Urinary bladder (tissue), 4 donors: Measurements from ENCODE around the gene TRIM31. TPM values are rescaled to one million over a fixed set of nuclear protein-coding genes. Genes with fewer than 3 reads are reported as not detected.

ENCODE experiments used
- DNase-seq: peaks from one replicate; pipeline ENCODE4 v3.0.0-alpha.2; 2015; ENCODE audit errors: extremely low spot score
- H3K27ac ChIP-seq: one replicate; pipeline ENCODE4 v1.5.1; 2013; ENCODE audit warnings: low read depth, mild to moderate bottlenecking, moderate library complexity
- H3K36me3 ChIP-seq: one replicate; pipeline ENCODE4 v1.6.1; 2013; ENCODE audit warnings: mild to moderate bottlenecking, moderate library complexity; ENCODE audit not compliant: insufficient read depth
- H3K4me1 ChIP-seq: one replicate; pipeline ENCODE4 v1.6.1; 2013; ENCODE audit warnings: mild to moderate bottlenecking, moderate library complexity; ENCODE audit not compliant: insufficient read depth
- H3K4me3 ChIP-seq: one replicate; pipeline ENCODE4 v1.5.1; 2013; ENCODE audit warnings: low read depth, low read length
- WGBS: extraction: QIAGEN DNeasy Blood & Tissue Kit; methylation state at CpG from one replicate; pipeline ENCODE4 v1.1.7; 2013; 5-methylcytosine and 5-hydroxymethylcytosine counted together
- polyA plus RNA-seq: library from polyadenylated mRNA; stranded (reverse); fragments of 200-250 nt; gene quantifications from one replicate; pipeline ENCODE4 v1.2.3, GENCODE V29; 2013
- total RNA-seq: library from RNA; depleted of rRNA; stranded (reverse); fragments of >200 nt; gene quantifications from one replicate; pipeline ENCODE4 v1.2.3, GENCODE V29; 2014
- donor health status: healthy with polysubstance abuse.
- donor health status: healthy.

Gene TRIM31
- total and polyA plus RNA-seq, 2 donors, result 1.3 to 9.6 TPM

DNA sequence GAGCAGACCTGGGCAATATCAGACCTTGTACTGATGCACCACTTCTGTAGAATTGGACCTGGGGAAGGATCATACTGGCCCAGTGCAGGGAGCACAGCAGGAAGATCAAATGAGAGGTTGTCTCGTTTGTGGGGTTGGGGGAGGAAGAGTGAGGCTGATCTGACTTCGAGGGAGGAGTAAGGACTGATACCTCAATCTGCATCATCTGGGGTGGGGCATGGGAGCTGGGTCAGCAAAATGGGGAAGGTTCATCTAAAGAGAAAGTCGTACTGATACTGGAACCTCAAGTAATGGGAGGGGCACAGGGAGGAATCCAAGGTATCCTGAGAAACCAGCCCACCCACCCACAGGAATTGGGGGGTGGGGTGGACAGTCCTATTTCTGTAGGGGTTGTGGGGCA lies 41.0 kb downstream of the TRIM31 start:
- H3K4me3 ChIP-seq, result no peak overlapping the region
- H3K4me1 ChIP-seq, result no peaks in the 10 kb centered on the region
- DNase-seq, result no peak
- H3K36me3 ChIP-seq, result no peaks in the 10 kb centered on the region
- 42% methylated on average over 3 of the region's 3 CpGs for WGBS
- no peak overlapping the region for H3K27ac ChIP-seq

DNA sequence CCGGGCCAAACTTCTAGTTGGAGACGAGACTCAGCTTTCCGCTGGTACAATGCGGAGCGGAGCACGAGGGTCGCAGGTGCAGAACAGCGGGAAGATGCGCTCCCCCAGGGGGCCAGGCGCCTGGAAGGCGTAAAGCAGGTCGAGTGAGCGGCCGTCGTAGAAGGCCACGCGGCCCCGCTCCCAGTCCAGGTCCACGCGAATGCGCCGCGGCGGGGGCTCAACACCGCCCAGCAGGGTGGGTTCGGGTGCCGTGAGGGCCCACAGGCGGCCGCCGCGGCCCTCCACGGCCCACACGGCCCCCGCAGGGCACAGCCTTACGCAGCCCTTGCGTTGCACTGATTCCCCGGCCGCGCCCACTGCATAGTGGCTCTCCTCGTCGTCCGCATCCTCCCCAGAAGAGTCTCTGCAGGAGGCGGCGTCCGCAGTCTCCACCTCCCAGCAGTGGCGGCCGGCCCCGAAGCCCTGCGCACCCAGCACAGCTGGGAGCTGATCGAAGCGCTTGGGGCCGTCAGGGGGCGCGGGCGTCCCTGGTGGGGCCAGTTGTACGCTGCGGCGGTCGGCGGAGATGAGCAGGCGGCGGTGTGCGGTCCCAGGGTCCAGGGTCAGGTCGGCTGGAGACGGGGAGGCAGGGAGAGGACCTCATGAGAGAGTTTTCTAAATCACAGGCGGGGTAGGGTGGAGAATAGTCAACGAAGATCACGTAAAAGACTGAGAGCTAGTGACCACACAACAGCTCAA lies 41.6 kb downstream of the TRIM31 start:
- H3K27ac ChIP-seq, result no peak overlapping the region
- H3K4me1 ChIP-seq, result no peaks in the 10 kb centered on the region
- 28% methylated on average over 68 of the region's 68 CpGs for WGBS
- H3K36me3 ChIP-seq, result no peaks in the 10 kb centered on the region
- no peak for DNase-seq
- no peak overlapping the region for H3K4me3 ChIP-seq

DNA sequence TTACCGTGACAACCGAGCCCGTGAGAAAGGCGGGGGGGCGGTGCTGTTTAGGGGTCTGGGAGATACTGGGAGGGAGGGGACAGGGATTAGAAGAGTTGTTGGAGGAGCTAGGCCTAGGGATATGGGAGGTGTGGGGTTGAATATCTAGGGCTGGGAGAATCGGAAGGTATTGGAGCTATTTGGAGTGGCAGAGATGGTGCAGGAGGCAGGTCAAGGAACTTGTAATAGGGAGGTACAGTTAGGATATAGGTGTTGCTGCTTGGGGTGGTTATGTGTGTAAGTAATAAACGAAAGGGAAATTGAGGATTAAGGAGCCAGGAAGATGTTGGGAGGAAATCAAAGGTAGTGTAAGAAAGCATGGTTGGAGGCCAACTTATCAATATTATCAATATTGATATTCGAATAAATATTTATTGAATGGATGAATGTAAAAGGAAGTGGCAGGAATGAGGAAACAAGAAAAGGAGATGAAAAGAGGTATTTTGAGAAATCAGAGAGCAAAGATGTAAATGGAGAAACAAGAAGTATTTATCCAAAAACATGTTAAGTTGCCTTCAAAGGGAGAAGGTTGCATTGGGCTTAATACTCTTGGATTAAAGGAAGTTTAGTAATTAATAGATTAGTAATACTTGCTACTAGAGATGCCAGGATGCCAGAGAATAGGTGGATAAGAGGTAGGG lies 45.3 kb downstream of the TRIM31 start:
- no peaks in the 10 kb centered on the region for H3K36me3 ChIP-seq
- H3K27ac ChIP-seq, result peak overlapping the region; percentile 68
- peak overlapping the region; percentile 50 for H3K4me3 ChIP-seq
- no peaks in the 10 kb centered on the region for H3K4me1 ChIP-seq
- 11% methylated on average over 8 of the region's 8 CpGs for WGBS
- DNase-seq, result no peak

- Histone ChIP-seq H3K4me1 (no peaks in the 10 kb centered on the region), H3K36me3 (no peaks in the 10 kb centered on the region), H3K27ac (peak within 1 kb of the TSS; percentile 87), H3K4me3 (peak within 1 kb of the TSS; percentile 50)
- WGBS, result under 1% methylated on average over 46 of the region's 46 CpGs
- DNase-seq, result peak; percentile 98
These were observed 46.1 kb downstream of the TRIM31 start, which contains the start of gene PPP1R11 for GRCh38 chr6:30066577-30067459. Gene PPP1R11 (plus strand): TSS chr6:30067198. CDS start chr6:30067411, 213 bp downstream.

- Histone ChIP-seq H3K27ac (peak overlapping the region; percentile 6), H3K36me3 (no peaks in the 10 kb centered on the region), H3K4me1 (no peaks in the 10 kb centered on the region), H3K4me3 (peak overlapping the region; percentile 29)
- WGBS, result 13% methylated on average over 4 of the region's 4 CpGs
- DNase-seq, result no peak
These were observed 46.8 kb downstream of the TRIM31 start for GRCh38 chr6:30066082-30066481.

DNA sequence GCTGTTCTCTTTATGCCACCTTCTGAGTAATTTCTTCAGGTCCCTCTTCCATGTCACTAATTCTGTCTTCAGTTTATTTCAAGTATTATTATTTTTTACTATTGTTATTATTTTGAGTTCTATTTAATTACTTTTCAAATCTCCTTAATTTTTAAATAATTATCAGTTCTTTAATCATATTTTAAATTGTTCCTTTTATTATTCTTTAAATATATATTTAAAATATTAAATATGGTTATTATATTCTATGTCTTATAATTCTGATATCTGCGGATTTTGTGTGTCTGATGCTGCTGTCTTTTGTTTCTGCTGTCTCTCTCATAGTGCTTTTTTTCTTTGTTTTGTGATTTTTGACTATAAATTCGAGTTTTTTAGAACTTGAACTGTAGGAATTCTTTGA lies 49.6 kb downstream of the TRIM31 start:
- no peak for DNase-seq
- no peaks in the 10 kb centered on the region for H3K4me1 ChIP-seq
- H3K36me3 ChIP-seq, result no peaks in the 10 kb centered on the region
- H3K27ac ChIP-seq, result no peak overlapping the region
- no peak overlapping the region for H3K4me3 ChIP-seq
- 67% methylated on average over 2 of the region's 2 CpGs for WGBS

- no peaks in the 10 kb centered on the region for H3K36me3 ChIP-seq
- H3K4me3 ChIP-seq, result no peak overlapping the region
- no peaks in the 10 kb centered on the region for H3K4me1 ChIP-seq
- 91% methylated on average over 7 of the region's 7 CpGs for WGBS
- H3K27ac ChIP-seq, result no peak overlapping the region
- no peak for DNase-seq
These were observed 50.3 kb downstream of the TRIM31 start for GRCh38 chr6:30062471-30063178.

GRCh38 chr6:30061858-30062458 lies 50.9 kb downstream of the TRIM31 start:
- WGBS, result 51% methylated on average over 13 of the region's 13 CpGs
- no peak for DNase-seq

DNA sequence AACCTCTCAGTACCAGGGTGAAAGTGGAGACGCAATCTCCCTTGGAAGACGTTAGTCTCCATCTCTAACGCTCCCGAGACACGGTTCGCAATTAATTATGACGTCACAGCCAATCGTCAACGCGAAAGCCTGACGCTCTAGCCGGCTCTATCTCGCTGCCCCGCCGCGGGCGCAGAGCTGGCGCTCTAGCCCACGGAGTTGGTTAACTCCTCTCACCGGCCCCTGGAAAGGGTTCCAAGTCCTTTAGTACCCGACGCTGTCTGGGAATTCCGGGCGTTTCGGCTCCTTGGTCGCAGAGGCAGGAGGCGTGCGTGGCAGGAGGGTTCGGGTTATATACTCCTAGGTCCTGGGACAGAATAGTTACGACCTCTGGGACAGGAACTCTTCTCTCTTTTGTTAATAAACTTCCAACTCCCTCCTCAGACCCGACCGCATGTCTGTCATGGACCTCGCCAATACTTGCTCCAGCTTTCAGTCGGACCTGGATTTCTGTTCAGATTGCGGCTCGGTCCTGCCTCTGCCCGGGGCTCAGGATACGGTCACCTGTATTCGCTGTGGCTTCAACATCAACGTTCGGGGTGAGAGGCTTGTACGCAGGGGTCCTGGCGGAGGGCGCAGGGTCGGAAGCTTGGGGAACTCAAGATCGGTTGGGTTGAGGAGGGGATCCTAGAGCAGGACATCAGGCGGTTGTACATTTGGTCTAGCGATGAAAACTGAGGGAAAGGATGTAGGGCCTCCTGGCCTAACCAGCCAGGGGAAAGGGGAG lies 51.6 kb downstream of the TRIM31 start, which contains the start of gene POLR1H:
Gene POLR1H, plus strand, starts transcription at position 174 of the 766 bp plus-strand sequence. Its CDS starts 260 bp downstream, at position 434.
- Histone ChIP-seq H3K27ac (peak within 1 kb of the TSS; percentile 73), H3K4me3 (peak within 1 kb of the TSS; percentile 61), H3K4me1 (no peaks in the 10 kb centered on the region), H3K36me3 (no peaks in the 10 kb centered on the region)
- WGBS, result under 1% methylated on average over 48 of the region's 48 CpGs
- DNase-seq, result peak; percentile 95

More at GRCh38 chr6:30061858-30062458, 50.9 kb downstream of the TRIM31 start:
- H3K4me1 ChIP-seq, result no peaks in the 10 kb centered on the region
- peak overlapping the region; percentile 40 for H3K27ac ChIP-seq
- H3K36me3 ChIP-seq, result no peaks in the 10 kb centered on the region
- peak overlapping the region; percentile 61 for H3K4me3 ChIP-seq

- Histone ChIP-seq H3K4me3 (peak overlapping the region; percentile 61), H3K27ac (no peak overlapping the region), H3K36me3 (no peaks in the 10 kb centered on the region), H3K4me1 (no peaks in the 10 kb centered on the region)
- WGBS, result under 1% methylated on average over 24 of the region's 24 CpGs
- DNase-seq, result no peak
These were observed 52.2 kb downstream of the TRIM31 start for GRCh38 chr6:30060606-30061091.

DNA sequence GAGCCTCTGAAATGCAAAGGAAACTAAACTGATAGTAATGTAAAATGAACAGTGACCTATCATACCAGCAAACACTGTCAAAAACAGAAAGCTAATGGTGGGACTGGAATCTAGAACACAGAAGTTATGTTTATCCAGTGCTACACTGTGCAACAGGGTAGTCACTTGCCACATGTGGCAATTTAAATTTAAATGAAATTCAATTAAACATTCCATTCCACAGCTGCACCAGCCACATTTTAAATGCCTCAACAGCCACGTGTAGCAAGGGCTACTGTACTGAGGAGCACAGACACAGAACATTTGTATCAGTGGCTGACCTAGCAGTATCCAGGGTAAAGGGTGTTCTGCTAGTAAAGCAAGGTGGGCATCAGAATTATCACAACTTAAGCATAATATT lies 57.4 kb downstream of the TRIM31 start:
- WGBS, result 62% methylated on average over 1 of the region's 1 CpG
- H3K4me3 ChIP-seq, result no peak overlapping the region

DNA sequence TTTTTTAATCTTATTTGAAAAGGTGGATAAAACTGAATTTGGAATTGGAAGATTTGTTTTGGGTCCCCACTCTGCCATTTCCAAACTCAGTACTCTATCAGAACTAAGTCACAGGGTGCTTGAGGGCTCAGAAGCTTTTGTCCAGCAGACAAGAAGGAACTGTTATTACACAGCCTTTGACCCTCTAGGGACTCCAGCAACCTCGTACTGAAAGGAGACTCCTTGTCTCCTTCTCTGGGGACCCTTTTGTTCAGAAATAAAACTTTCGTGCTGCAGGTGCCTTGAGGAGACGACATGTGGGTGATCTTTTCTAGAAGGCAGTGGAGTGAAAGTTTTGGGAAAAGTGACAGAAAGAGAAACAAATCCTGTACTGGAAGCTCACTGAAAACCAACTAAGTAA lies 59.2 kb downstream of the TRIM31 start:
- no peak for DNase-seq
- WGBS, result 80% methylated on average over 3 of the region's 3 CpGs
- Histone ChIP-seq H3K27ac (no peak overlapping the region), H3K4me3 (no peak overlapping the region), H3K4me1 (no peaks in the 10 kb centered on the region), H3K36me3 (no peaks in the 10 kb centered on the region)

More for the DNA sequence above, 57.4 kb downstream of the TRIM31 start:
- Histone ChIP-seq H3K27ac (no peak overlapping the region), H3K4me1 (no peaks in the 10 kb centered on the region), H3K36me3 (no peaks in the 10 kb centered on the region)
- DNase-seq, result no peak
